Testis (tissue), 3 donors: ENCODE data around the gene OPCML. TPM values are rescaled to one million over a fixed set of nuclear protein-coding genes. Genes with fewer than 3 reads are reported as not detected.

Experiments
- DNase-seq: peaks from one replicate; pipeline ENCODE4 v3.0.0-alpha.2; 2019
- H3K27ac ChIP-seq, 2 donors: fragments of 200-600 bp; sonication (generic); one replicate each; pipeline ENCODE4 v1.5.1; 2019
- H3K27me3 ChIP-seq: fragments of 200-600 bp; sonication (generic); one replicate; pipeline ENCODE4 v1.5.1; 2019
- H3K36me3 ChIP-seq: fragments of 200-600 bp; sonication (generic); one replicate; pipeline ENCODE4 v1.5.1; 2017; ENCODE audit warnings: low read depth; ENCODE audit errors: missing control alignments
- H3K4me1 ChIP-seq: fragments of 200-600 bp; sonication (generic); one replicate; pipeline ENCODE4 v1.5.1; 2019
- H3K4me3 ChIP-seq, 2 donors: fragments of 200-600 bp; sonication (generic); one replicate each; pipeline ENCODE4 v1.5.1; 2017 to 2019
- H3K9me3 ChIP-seq: fragments of 200-600 bp; sonication (generic); one replicate; pipeline ENCODE4 v1.5.1; 2017
- POLR2A ChIP-seq: fragments of 450-650 bp; IDR thresholded peaks from one replicate; pipeline ENCODE4 v1.6.1; 2017; ENCODE audit warnings: antibody characterized with exemption, mild to moderate bottlenecking, moderate library complexity
- WGBS, 2 donors: methylation state at CpG; one replicate each; pipeline ENCODE4 v1.1.5; 2018; 5-methylcytosine and 5-hydroxymethylcytosine counted together
- intact Hi-C: fragments of 100-400 bp; cut with DNase I; formaldehyde crosslinking; loops from one replicate; pipeline ENCODE4 v1.15.1; 2023; ENCODE audit warnings: low total_unique reads
- polyA plus RNA-seq: library from polyadenylated mRNA; stranded (reverse); fragments of 350-450 nt; fragmentation: Illumina TruSeq; extraction: RNeasy Lipid Tissue Mini Kit (QIAGEN cat#74804); gene quantifications from one replicate; pipeline ENCODE4 v1.2.3, GENCODE V29; 2014; ENCODE audit warnings: low read depth, low replicate concordance; ENCODE audit not compliant: insufficient read depth
- total RNA-seq, 2 donors: library from RNA; depleted of rRNA; stranded (reverse); fragments of >200 nt; gene quantifications; one replicate each; pipeline ENCODE4 v1.2.3, GENCODE V29; 2016
- TF ChIP-seq, protein P1 (sequence below), 3 experiments: fragments of 450-650 bp in 2 of 3; fragments of 200-600 bp in 1 of 3; sonication (generic) in 1 of 3; IDR thresholded peaks; one replicate each; pipeline ENCODE4 v1.5.1; 2016 to 2019; ENCODE audit warnings: antibody characterized with exemption in 3 of 3, mild to moderate bottlenecking in 2 of 3, moderate library complexity in 1 of 3

OPCML gene
- total and polyA plus RNA-seq, 3 donors from 2014 or later, result 0.16 to 2.7 (median 0.62) TPM

DNA sequence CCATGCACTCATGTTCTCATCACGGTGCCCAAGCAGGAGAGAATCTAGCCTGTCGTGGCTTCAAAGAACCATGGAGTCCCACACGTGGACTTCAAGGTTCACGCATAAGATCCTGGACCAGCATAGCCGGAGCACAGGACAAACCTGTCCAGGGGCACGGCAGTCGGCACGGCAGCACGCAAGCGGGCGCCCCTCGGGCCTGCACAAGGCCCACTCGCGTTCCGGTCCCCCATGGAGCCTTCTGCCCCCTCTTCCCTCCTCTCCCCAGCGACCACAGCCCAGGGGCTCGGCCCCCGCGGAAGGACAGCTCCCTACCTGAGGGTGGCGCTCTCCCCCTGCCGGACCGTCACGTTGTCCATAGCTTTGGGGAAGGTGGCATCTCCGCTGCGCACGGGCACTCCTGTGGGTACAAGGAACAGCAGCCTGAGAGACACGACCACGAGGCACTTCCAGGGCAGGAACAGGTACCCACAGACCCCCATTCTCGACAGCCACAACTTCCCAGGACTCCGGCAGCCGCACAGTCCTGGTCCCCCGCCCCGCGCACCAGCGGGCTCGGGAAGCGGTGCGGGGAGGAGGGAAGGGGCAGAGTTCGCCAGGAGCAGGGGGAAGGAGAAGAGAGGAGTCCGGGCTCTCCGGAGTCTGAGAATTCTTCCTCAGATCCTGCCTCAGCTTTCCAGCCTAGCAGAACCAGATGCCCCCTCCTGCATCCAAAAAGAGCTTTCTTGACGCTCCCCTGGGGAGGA is 589.5 kb downstream of the OPCML start:
- no peaks in the 10 kb centered on the region for H3K36me3 ChIP-seq
- TF ChIP-seq, protein P1, sequence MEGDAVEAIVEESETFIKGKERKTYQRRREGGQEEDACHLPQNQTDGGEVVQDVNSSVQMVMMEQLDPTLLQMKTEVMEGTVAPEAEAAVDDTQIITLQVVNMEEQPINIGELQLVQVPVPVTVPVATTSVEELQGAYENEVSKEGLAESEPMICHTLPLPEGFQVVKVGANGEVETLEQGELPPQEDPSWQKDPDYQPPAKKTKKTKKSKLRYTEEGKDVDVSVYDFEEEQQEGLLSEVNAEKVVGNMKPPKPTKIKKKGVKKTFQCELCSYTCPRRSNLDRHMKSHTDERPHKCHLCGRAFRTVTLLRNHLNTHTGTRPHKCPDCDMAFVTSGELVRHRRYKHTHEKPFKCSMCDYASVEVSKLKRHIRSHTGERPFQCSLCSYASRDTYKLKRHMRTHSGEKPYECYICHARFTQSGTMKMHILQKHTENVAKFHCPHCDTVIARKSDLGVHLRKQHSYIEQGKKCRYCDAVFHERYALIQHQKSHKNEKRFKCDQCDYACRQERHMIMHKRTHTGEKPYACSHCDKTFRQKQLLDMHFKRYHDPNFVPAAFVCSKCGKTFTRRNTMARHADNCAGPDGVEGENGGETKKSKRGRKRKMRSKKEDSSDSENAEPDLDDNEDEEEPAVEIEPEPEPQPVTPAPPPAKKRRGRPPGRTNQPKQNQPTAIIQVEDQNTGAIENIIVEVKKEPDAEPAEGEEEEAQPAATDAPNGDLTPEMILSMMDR (IDR thresholded peaks at IDR 0.05), result peak in 2 of 3 experiments; percentile 42 to 52
- no peak for TF ChIP-seq POLR2A
- no peaks in the 10 kb centered on the region for H3K9me3 ChIP-seq
- no peak overlapping the region for H3K27ac ChIP-seq
- DNase-seq, result peak; percentile 34
- intact Hi-C loops, result no loop called here
- WGBS, 2 donors, result 0 to 33% methylated on average over 5 to 42 of the region's 42 CpGs
- H3K4me1 ChIP-seq, result peaks cover 4% of the 10 kb centered on the region
- H3K27me3 ChIP-seq, result no peaks in the 10 kb centered on the region
- peak overlapping the region; percentile 24 to 32 for H3K4me3 ChIP-seq

DNA sequence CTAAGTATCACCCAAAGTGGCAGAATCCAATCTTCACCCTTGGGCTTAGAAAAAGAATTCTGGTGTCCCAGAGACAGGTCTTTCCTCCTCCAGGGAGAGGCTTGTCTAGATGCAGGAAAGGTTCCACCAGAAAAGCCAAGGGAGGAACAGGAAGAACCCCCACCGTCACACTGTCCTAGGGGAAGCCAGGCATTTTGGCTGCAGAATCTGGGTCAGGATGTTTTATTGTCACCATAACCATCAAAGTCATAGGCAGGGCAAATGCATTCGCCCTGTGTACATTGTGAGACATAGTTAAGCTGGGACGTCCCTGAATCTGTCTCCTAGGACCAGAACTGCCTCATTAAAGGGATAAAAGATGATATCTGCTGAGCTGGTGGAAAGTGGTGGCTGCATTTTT is 590.5 kb downstream of the OPCML start:
- Histone ChIP-seq H3K36me3 (no peaks in the 10 kb centered on the region), H3K4me1 (peaks cover 4% of the 10 kb centered on the region), H3K4me3 (no peak overlapping the region), H3K27ac (no peak overlapping the region), H3K27me3 (no peaks in the 10 kb centered on the region), H3K9me3 (no peaks in the 10 kb centered on the region)
- TF ChIP-seq, protein P1 (IDR thresholded peaks at IDR 0.05), result no peak
- no peak for TF ChIP-seq POLR2A
- no peak for DNase-seq
- intact Hi-C loops, result no loop called here
- 59 to 66% methylated on average over 3 of the region's 3 CpGs for WGBS, 2 donors

DNA sequence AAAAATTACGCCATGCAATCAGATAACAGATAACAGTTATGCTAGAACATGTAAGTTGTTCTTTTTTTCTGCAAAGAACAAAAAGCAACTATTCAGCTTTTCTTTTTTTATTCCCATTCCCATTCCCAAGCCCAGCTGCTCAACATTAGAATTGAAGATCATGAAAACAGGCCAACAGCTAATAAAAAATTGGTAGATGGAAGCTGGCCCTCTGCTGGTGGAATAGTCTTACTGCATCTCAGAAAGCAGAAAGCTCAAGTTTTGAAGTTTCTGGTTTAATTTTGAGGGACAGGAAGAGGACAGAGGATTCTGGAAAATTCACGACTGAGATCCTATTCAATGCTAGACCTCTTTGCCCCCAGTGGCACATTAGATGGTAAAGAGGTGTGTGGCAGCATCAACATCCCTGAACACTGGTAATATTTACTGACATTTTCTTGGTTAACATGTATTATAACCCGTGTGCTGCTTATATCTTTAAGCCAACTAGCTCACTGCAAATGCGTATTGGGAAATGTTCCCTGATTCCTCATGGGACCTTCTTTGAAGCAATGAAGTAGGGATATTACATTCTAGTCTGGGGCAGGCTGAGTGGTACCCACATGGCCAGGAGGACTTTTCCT is 591.2 kb downstream of the OPCML start:
- H3K36me3 ChIP-seq, result no peaks in the 10 kb centered on the region
- 43 to 48% methylated on average over 4 of the region's 4 CpGs for WGBS, 2 donors
- no peaks in the 10 kb centered on the region for H3K27me3 ChIP-seq
- no peak overlapping the region for H3K4me3 ChIP-seq
- intact Hi-C loops, result no loop called here
- H3K4me1 ChIP-seq, result peaks cover 4% of the 10 kb centered on the region
- TF ChIP-seq, protein P1 (IDR thresholded peaks at IDR 0.05), result peak; percentile 85 to 94 (median 88)
- TF ChIP-seq POLR2A, result no peak
- peak; percentile 49 for DNase-seq
- H3K9me3 ChIP-seq, result no peaks in the 10 kb centered on the region
- no peak overlapping the region for H3K27ac ChIP-seq

DNA sequence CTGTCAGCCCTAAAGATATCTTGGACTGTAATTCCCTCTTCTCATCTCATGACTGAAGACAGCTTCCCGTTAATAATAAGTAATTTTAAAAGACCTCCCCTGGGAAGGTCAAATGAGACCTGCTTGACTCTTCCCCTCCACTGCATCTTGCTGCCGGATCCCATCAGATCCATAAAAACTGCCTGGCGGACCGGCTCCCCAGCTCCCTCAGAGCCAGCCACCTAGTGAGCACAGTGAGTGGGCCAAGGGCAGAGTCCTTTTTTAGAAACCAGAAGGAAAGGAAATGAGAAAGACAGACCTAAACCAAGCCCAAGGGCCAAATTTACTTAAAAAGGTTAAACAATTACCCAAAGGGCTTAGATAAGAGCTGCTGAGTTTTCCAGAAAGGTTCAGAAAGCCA is 595.3 kb downstream of the OPCML start:
- intact Hi-C loops, result no loop called here
- Histone ChIP-seq H3K4me1 (no peaks in the 10 kb centered on the region), H3K9me3 (no peaks in the 10 kb centered on the region), H3K4me3 (no peak overlapping the region), H3K27ac (no peak overlapping the region), H3K27me3 (no peaks in the 10 kb centered on the region), H3K36me3 (no peaks in the 10 kb centered on the region)
- WGBS, 2 donors, result 59 to 71% methylated on average over 4 of the region's 4 CpGs
- DNase-seq, result no peak
- TF ChIP-seq POLR2A, result no peak
- TF ChIP-seq, protein P1 (IDR thresholded peaks at IDR 0.05), result no peak
